GM18951 (cell line): ENCODE data around the gene DLGAP1.

Experiments
- POLR2A ChIP-seq: IDR thresholded peaks from 4 replicates; pipeline ENCODE4 v1.6.1; 2011; ENCODE audit warnings: mild to moderate bottlenecking; ENCODE audit not compliant: insufficient read length, insufficient read depth; ENCODE audit errors: extremely low read depth
- in situ Hi-C: fragments of 300-500 bp; cut with MboI; formaldehyde crosslinking; loops from one replicate; pipeline ENCODE4 v1.12.0; 2022; ENCODE audit warnings: low sequenced_read_pairs, mixed read lengths, inconsistent platforms; ENCODE audit not compliant: unreplicated experiment

Gene DLGAP1

DNA sequence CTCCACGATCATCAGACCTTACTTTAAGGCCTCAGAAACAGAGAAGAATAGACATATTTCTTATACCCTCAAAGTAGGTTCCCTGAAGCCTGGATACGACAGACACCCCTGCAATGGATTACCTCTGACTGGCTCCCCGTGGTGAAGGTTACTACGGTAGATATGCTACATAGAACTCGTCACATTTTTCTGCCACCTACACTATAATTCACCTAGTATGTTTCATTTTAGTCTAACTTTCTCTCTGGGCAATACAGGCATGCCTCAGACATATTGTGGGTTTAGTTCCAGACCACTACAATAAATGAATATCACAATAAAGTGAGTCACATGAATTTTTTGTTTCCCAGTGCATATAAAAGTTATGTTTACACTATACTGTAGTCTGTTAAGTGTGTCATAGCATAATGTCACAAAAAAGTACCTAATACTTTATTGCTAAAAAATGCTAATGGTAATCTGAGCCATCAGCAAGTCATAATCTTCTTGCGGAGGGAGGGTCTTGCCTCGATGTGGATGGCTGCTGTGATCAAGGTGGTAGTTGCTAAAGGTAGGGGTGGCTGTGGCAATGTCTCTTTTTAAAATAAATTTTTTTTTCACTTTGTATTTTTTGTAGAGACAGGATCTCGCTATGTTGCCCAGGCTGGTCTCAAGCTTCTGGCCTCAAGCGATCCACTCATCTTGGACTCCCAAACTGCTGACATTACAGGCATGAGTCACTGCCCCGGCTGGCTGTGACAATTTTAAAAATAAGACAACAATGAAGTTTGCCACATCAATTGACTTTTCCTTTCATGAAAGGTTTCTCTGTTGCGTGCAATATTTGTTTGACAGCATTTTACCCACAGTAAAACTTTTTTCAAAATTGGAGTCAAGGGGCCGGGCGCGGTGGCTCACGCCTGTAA is 940.5 kb downstream of the DLGAP1 start:
- TF ChIP-seq POLR2A: no peak
- in situ Hi-C loops: no loop called here

DNA sequence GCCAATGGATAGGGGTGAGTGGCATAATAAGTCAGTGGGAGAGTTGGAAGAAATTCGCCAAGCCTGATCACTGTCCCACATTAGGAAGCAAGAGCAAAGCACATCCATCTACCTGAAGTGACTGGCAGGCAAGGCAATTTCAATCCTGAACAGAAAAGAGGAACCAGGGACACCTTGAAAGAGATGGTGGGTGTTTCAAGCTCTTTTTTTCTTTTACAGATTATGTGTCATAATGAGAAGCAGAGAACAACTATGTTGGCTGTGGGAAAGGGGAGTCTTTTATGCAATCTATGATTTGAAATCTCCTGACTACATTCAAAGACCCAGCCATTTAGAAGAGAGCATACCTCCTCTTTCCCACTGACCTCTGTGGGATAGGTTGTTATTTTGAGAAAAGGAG is 941.6 kb downstream of the DLGAP1 start:
- in situ Hi-C loops: no loop called here
- TF ChIP-seq POLR2A: no peak

- in situ Hi-C loops: no loop called here
Measured at GRCh38 chr18:3511980-3512379, 943.1 kb downstream of the DLGAP1 start.

DNA sequence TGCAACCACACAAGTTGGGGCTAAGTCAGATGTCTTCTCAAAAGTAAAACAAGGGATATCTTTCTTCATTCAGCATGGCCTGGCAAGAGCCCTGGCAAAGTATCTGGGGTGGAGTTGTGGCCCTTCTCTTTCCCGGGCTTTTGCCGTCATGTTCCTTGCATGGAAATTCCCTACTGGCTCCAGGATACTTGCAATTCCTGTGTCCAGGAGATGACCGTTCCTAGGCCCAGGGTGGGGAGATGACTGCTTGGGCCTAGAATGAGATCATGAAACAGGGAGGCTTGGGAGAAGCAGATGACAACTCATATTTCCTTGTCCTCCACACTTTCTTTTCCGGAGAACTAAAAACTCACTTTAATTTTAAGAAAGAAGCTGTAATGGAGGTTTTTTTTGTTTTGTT is 944.2 kb downstream of the DLGAP1 start:
- TF ChIP-seq POLR2A: no peak
- in situ Hi-C loops: no loop called here

More at GRCh38 chr18:3511980-3512379, 943.1 kb downstream of the DLGAP1 start:
- no peak for TF ChIP-seq POLR2A

DNA sequence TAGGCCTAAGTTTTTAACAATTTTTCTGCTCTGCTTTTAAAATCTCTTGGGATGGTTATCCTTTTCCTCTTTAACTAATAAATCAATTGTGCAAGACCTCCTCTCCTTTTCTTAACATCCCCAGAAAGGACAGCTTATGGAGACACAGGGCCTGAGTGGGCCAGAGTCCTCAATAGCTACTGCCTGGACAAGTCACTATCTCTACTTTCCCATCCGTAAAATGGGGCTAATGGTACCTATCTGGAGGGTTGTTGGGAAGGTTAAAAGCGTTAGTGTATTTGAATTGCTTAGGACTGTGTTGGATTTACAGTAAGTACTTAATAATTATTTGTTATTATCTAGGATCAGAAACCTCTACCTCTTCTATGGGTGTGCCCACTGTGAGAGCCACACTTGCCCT is 945.1 kb downstream of the DLGAP1 start:
- no peak for TF ChIP-seq POLR2A

GRCh38 chr18:3508576-3509549 is 946.2 kb downstream of the DLGAP1 start:
- in situ Hi-C loops: no loop called here
- no peak for TF ChIP-seq POLR2A

More for the DNA sequence above, 945.1 kb downstream of the DLGAP1 start:
- in situ Hi-C loops: no loop called here

DNA sequence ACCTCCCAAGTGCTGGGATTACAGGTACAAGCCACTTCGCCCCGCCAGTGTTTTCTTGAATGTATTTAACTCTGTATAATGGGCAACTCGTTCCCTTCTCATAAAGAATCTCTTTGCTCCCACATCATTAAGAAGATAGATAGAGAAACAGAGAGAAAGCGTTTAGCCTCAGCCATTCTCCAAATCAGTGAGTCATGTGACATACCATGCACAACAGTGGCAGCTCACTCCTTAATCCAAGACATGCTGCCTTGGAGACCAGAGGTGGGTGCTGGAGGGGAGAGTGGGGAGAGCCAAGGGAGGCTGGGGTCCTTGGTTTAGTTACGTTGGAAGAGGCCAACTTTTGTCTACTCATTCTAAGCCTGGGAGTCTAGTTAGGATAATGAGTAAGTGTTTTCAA is 950.5 kb downstream of the DLGAP1 start:
- no peak for TF ChIP-seq POLR2A
- in situ Hi-C loops: no loop called here

GRCh38 chr18:3502650-3503049 is 952.5 kb downstream of the DLGAP1 start:
- no peak for TF ChIP-seq POLR2A
- in situ Hi-C loops: no loop called here

DNA sequence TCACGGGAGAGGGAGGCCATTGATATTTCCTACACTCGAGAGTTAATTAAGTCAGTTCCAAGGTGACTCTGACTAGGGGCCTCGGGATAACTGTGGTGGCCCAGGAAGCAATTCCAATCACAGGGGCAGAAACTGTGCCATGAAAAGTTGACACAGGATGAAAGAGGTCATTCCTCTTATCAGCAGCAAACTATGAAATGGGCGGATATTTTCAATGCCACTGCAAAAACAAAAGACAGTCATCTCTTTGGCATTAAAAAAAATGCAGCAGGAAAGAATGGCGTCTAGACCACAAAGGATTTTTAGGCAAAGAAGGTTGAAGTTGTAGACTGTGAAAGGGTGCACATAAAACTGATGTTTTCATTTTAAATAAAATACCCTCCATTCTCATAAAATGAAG is 955.1 kb downstream of the DLGAP1 start:
- in situ Hi-C loops: no loop called here
- TF ChIP-seq POLR2A: no peak

- TF ChIP-seq POLR2A: no peak
- in situ Hi-C loops: no loop called here
Measured at GRCh38 chr18:3499501-3499900, 955.6 kb downstream of the DLGAP1 start.

DNA sequence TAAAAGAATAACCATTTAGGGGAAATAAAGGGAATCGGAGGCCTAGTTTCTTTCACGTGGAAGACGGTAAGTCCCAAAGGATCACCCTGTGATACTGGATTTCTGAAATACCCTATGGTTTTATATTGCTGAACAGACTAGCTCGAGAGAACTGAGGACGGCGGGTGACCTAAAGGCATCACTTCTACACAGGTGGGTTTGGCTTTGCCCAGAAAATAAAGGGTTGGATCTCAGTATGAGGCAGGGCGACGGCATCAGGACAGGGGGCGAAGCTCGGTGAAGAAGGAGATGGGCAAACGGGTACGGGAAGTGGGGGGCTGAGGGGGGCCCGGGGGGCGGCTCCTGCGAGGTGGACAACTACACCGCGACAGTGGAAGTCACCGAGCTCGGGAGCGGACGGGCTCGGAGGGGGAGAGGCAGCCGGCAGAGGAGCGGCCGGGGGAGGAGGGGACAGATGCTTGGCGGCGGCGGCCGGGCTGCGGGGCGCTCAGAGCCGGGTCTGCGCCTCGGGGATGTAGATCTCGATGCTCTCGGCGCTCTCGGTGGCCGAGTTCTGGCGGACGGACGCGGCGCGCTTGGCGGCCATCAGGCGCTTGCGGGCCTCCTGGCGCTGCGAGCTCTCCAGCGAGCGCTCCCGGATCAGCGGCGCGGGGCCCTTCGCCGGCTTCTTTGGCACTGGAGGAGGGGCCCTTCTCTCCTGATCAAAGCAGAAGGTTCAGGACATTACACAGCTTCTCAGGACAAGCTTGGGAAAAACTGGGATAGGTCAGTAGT is 956.2 kb downstream of the DLGAP1 start:
- in situ Hi-C loops: no loop called here
- no peak for TF ChIP-seq POLR2A

DNA sequence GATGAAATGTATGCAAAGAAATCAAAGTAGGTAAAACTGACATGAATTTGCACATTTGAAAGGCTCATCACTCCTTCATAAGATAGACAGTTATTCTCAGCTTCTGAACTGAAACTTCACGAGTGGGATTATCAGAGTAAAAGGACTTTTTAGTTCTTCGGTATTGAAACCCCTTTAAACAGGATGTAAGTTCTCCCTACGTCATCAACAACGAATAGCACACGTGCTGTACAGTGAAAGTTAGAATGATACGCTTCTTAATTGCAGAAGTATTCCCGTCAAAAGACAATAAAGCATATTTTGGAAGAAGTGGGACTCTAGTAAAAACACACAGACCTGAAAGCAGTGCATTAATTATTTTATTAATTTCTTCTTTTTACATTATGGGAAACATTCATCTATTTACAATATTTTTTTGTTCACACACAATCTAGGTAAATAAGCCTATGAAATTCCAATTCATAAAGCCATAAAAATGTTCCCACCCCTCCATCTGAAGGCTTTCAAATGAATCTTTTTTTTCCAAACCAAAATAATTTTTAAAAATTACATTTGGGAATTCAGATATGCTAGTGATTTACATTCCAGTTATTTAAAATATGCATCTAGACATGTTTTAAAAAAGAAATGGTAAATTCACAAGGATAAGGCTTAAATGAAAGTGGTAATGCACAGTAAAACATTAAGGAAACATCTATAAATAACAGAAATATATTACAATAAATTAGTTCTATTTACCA is 959.2 kb downstream of the DLGAP1 start:
- no peak for TF ChIP-seq POLR2A
- in situ Hi-C loops: no loop called here
